Activated CD4-positive, alpha-beta T cell treated with anti-CD3 and anti-CD28 coated beads for 1 hour (primary cell): ENCODE data around the gene TEDC1.

Experiments used
- DNase-seq: peaks from one replicate; pipeline ENCODE4 v3.0.0-alpha.2; 2020

TEDC1 gene

GRCh38 chr14:105486163-105486973, 4.7 kb upstream of the TEDC1 start, which contains the start of gene CRIP1:
CRIP1 (plus strand) TSS chr14:105486886; CDS start chr14:105487260, 374 bp downstream.
- no peak for DNase-seq

GRCh38 chr14:105486974-105487448, 4.0 kb upstream of the TEDC1 start:
- DNase-seq = no peak

- peak; percentile 54 for DNase-seq
Observed at GRCh38 chr14:105487449-105487985, 3.5 kb upstream of the TEDC1 start.

- DNase-seq = no peak
Observed at GRCh38 chr14:105487986-105488777, 2.9 kb upstream of the TEDC1 start.

- DNase-seq = no peak
Observed at GRCh38 chr14:105488781-105489541, 2.1 kb upstream of the TEDC1 start.

- DNase-seq = peak; percentile 77
Observed at GRCh38 chr14:105489542-105490266, 1.3 kb upstream of the TEDC1 start.

GRCh38 chr14:105490267-105490571, 827 bp upstream of the TEDC1 start:
- DNase-seq = no peak

- DNase-seq = peak; percentile 76
Observed at GRCh38 chr14:105491366-105491973, 424 bp downstream of the TEDC1 start.

GRCh38 chr14:105492031-105492970, 1.3 kb downstream of the TEDC1 start:
- no peak for DNase-seq

- DNase-seq = no peak
Observed at GRCh38 chr14:105492971-105493871, 2.2 kb downstream of the TEDC1 start.

GRCh38 chr14:105493921-105494605, 3.0 kb downstream of the TEDC1 start:
- DNase-seq = no peak

GRCh38 chr14:105494606-105494929, 3.5 kb downstream of the TEDC1 start:
- DNase-seq = no peak

GRCh38 chr14:105495101-105495989, 4.3 kb downstream of the TEDC1 start:
- DNase-seq = no peak

- no peak for DNase-seq
Observed at GRCh38 chr14:105495990-105496830, 5.2 kb downstream of the TEDC1 start.

GRCh38 chr14:105496831-105497591, 6.0 kb downstream of the TEDC1 start:
- no peak for DNase-seq
